GM12878 (cell line): Measurements from ENCODE around the gene DPP4.

Source experiments
- BHLHE40 ChIP-seq, 2 experiments: fragments of 450-650 bp in 1 of 2; IDR thresholded peaks; 2 replicates each; pipeline ENCODE4 v1.6.1; 2011 to 2017; ENCODE audit warnings: low read depth in 2 of 2, borderline replicate concordance in 1 of 2, improper control_type of control experiment in 1 of 2, low read length in 1 of 2, mild to moderate bottlenecking in 1 of 2
- CEBPZ ChIP-seq: fragments of 150-350 bp; IDR thresholded peaks from 2 replicates; pipeline ENCODE4 v1.6.1; 2016; ENCODE audit warnings: low read depth, low read length
- CTCF ChIP-seq, 3 experiments: IDR thresholded peaks in 2 of 3; conservative IDR thresholded peaks in 1 of 3; 2 replicates each; pipeline ENCODE4 v1.5.1; 2011; ENCODE audit warnings: low read depth in 3 of 3, low read length in 3 of 3, mild to moderate bottlenecking in 3 of 3, control low read depth in 2 of 3, moderate library complexity in 2 of 3, inconsistent platforms in 1 of 3, mixed read lengths in 1 of 3; ENCODE audit not compliant: control insufficient read depth in 2 of 3, insufficient read depth in 1 of 3; ENCODE audit errors: extremely low read depth in 1 of 3
- EP300 ChIP-seq, 2 experiments: fragments of 150-350 bp in 1 of 2; IDR thresholded peaks; 2 replicates each; pipeline ENCODE4 v1.6.1; 2011 to 2012; ENCODE audit warnings: low read depth in 2 of 2, low read length in 2 of 2, borderline replicate concordance in 1 of 2, improper control_type of control experiment in 1 of 2, inconsistent platforms in 1 of 2; ENCODE audit not compliant: control insufficient read depth in 1 of 2
- JUNB ChIP-seq: IDR thresholded peaks from 2 replicates; pipeline ENCODE4 v1.6.1; 2016; ENCODE audit warnings: antibody characterized with exemption, mild to moderate bottlenecking
- NR2C2 ChIP-seq: IDR thresholded peaks from 2 replicates; pipeline ENCODE4 v1.6.1; 2011; ENCODE audit warnings: borderline replicate concordance, low read depth; ENCODE audit not compliant: control insufficient read depth, insufficient read length
- POLR2A ChIP-seq: IDR thresholded peaks from 2 replicates; pipeline ENCODE4 v1.6.1; 2011; ENCODE audit warnings: low read depth, mild to moderate bottlenecking, low read length
- RAD21 ChIP-seq: IDR thresholded peaks from 2 replicates; pipeline ENCODE4 v1.6.1; 2011; ENCODE audit warnings: mild to moderate bottlenecking, low read depth, low read length, moderate library complexity; ENCODE audit not compliant: insufficient read depth
- REST ChIP-seq: IDR thresholded peaks from 2 replicates; pipeline ENCODE4 v1.6.1; 2012; ENCODE audit warnings: mild to moderate bottlenecking, low read depth, low read length
- SPI1 ChIP-seq: IDR thresholded peaks from 2 replicates; pipeline ENCODE4 v1.6.1; 2011; ENCODE audit warnings: low read depth, mild to moderate bottlenecking, low read length, moderate library complexity, borderline replicate concordance; ENCODE audit not compliant: insufficient read depth

GRCh38 chr2:162041485-162041884, 32.5 kb downstream of the DPP4 start:
- no peak for TF ChIP-seq EP300 (IDR thresholded peaks at IDR 0.05; ENCODE audit: borderline replicate concordance in 1 of 2, control insufficient read depth in 1 of 2, low read depth in 2 of 2, low read length in 2 of 2)
- TF ChIP-seq REST = no peak
- TF ChIP-seq CTCF (IDR thresholded peaks at IDR 0.05 in 2 of 3, conservative IDR thresholded peaks at IDR 0.05 in 1 of 3; ENCODE audit: control insufficient read depth in 2 of 3, extremely low read depth in 1 of 3, insufficient read depth in 1 of 3, low read depth in 3 of 3, low read length in 3 of 3) = no peak
- TF ChIP-seq SPI1 = no peak
- TF ChIP-seq POLR2A = no peak
- TF ChIP-seq CEBPZ = no peak
- TF ChIP-seq BHLHE40 (IDR thresholded peaks at IDR 0.05; ENCODE audit: borderline replicate concordance in 1 of 2, low read depth in 2 of 2, low read length in 1 of 2) = no peak
- TF ChIP-seq RAD21 = no peak
- no peak for TF ChIP-seq JUNB
- no peak for TF ChIP-seq NR2C2
